Breast epithelium (tissue), 4 donors: ENCODE measurements around the gene ZNF22. TPM values are rescaled to one million over a fixed set of nuclear protein-coding genes. Genes with fewer than 3 reads are reported as not detected.

Source experiments
- DNase-seq, 2 donors: peaks; one replicate each; pipeline ENCODE4 v3.0.0-alpha.2; 2019; ENCODE audit warnings: low spot score in 2 of 2
- H3K27ac ChIP-seq, 2 donors: fragments of 200-600 bp; sonication (generic) in 1 of 2; one replicate each; pipeline ENCODE4 v1.5.1; 2016 to 2019; ENCODE audit warnings: mild to moderate bottlenecking in 1 of 2
- H3K27me3 ChIP-seq, 2 donors: fragments of 200-600 bp; sonication (generic) in 1 of 2; one replicate each; pipeline versions ENCODE4 v1.5.1 to v1.6.0; 2017 to 2019; ENCODE audit warnings: control low read depth in 1 of 2, mild to moderate bottlenecking in 1 of 2
- H3K36me3 ChIP-seq: fragments of 200-600 bp; one replicate; pipeline ENCODE4 v1.5.1; 2019
- H3K4me1 ChIP-seq, 2 donors: fragments of 200-600 bp; sonication (generic); one replicate each; pipeline ENCODE4 v1.5.1; 2016 to 2019; ENCODE audit warnings: control low read depth in 1 of 2
- H3K4me3 ChIP-seq, 3 donors: fragments of 200-600 bp; sonication (generic); 1 replicate in 2 of 3; 2 replicates in 1 of 3; pipeline ENCODE4 v1.5.1; 2016 to 2019; ENCODE audit warnings: mild to moderate bottlenecking in 3 of 3, moderate library complexity in 2 of 3
- H3K9me3 ChIP-seq, 2 donors: fragments of 200-600 bp; sonication (generic) in 1 of 2; one replicate each; pipeline ENCODE4 v1.5.1; 2016 to 2019; ENCODE audit warnings: control low read depth in 1 of 2
- POLR2A ChIP-seq: fragments of 450-650 bp; IDR thresholded peaks from one replicate; pipeline ENCODE4 v1.6.1; 2016; ENCODE audit warnings: antibody characterized with exemption, mild to moderate bottlenecking, moderate library complexity
- POLR2AphosphoS5 ChIP-seq, 3 donors: sonication (generic); formaldehyde crosslinking; IDR thresholded peaks; one replicate each; pipeline ENCODE4 v1.6.1; 2017; ENCODE audit warnings: antibody characterized with exemption in 3 of 3
- intact Hi-C: fragments of 100-400 bp; cut with DNase I; formaldehyde crosslinking; loops from one replicate; pipeline ENCODE4 v1.15.1; 2023; ENCODE audit warnings: low total_unique reads
- total RNA-seq, 3 donors: library from RNA; depleted of rRNA; stranded (reverse); fragments of >200 nt; gene quantifications; one replicate each; pipeline ENCODE4 v1.1.0, GENCODE V29; 2016
- TF ChIP-seq, protein P1 (sequence below), 3 donors: fragments of 450-650 bp; IDR thresholded peaks; one replicate each; pipeline ENCODE4 v1.5.1; 2016 to 2017; ENCODE audit warnings: antibody characterized with exemption in 3 of 3, mild to moderate bottlenecking in 3 of 3, moderate library complexity in 3 of 3

ZNF22 gene
- total RNA-seq, 3 donors from 2014 or later, result 32.0 to 54.1 (median 34.2) TPM

DNA sequence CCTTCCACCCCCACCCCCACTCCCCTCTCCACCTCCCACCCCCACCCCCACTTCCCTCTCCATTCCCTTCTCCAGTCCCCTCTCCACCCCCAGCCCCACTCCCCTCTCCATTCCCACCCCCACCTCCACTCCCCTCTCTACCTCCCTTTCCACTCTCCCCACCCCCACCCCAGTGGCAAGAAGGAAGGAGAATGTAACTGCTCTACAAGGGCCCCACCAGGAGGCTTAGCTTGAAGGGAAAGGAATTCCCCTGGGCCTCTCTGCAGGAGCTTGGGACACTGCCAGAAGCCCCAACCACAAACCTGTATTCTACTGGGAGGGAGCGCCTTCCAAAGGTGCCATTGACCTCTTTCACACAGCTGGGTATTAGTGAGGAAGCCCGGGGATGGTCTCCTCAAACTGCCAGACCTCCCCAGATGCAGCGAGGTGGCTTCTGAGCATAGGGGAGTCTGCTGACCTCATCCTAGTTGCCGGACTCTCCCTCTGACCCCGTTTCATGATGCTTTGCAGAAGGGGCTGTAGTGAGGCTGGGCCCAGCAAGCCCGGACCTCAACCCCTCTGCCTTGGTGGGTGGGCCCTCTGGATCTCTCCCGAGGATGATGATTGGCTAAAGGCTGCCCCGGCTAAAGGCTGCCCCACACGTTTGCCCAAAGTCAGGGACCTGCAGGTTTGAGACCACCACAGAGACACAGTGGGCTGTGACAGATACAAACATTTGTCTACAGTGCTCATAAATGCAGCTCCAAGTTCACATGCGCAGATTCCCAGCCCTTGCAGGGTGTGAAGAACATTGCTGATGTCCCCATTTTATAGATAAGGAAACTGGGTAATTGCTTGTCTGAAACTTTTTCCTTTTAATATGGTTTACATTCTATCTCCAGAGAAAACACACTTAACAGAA, 25.0 kb upstream of the ZNF22 start:
- H3K9me3 ChIP-seq, result no peaks in the 10 kb centered on the region
- TF ChIP-seq, protein P1, sequence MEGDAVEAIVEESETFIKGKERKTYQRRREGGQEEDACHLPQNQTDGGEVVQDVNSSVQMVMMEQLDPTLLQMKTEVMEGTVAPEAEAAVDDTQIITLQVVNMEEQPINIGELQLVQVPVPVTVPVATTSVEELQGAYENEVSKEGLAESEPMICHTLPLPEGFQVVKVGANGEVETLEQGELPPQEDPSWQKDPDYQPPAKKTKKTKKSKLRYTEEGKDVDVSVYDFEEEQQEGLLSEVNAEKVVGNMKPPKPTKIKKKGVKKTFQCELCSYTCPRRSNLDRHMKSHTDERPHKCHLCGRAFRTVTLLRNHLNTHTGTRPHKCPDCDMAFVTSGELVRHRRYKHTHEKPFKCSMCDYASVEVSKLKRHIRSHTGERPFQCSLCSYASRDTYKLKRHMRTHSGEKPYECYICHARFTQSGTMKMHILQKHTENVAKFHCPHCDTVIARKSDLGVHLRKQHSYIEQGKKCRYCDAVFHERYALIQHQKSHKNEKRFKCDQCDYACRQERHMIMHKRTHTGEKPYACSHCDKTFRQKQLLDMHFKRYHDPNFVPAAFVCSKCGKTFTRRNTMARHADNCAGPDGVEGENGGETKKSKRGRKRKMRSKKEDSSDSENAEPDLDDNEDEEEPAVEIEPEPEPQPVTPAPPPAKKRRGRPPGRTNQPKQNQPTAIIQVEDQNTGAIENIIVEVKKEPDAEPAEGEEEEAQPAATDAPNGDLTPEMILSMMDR (IDR thresholded peaks at IDR 0.05), result peak in 1 of 3 donors; percentile 34
- TF ChIP-seq POLR2A, result peak; percentile 82
- peak; percentile 67 to 99 (median 85) for TF ChIP-seq POLR2AphosphoS5 (IDR thresholded peaks at IDR 0.05)
- H3K27ac ChIP-seq, result peak overlapping the region; percentile 95
- DNase-seq, result peak in 1 of 2 donors; percentile 76
- H3K4me3 ChIP-seq, result peak overlapping the region; percentile 69 to 82 (median 74)
- H3K4me1 ChIP-seq, result peaks cover 11 to 25% of the 10 kb centered on the region in 2 donors
- no peaks in the 10 kb centered on the region for H3K36me3 ChIP-seq
- H3K27me3 ChIP-seq, result no peaks in the 10 kb centered on the region
- intact Hi-C loops, result no loop called here

DNA sequence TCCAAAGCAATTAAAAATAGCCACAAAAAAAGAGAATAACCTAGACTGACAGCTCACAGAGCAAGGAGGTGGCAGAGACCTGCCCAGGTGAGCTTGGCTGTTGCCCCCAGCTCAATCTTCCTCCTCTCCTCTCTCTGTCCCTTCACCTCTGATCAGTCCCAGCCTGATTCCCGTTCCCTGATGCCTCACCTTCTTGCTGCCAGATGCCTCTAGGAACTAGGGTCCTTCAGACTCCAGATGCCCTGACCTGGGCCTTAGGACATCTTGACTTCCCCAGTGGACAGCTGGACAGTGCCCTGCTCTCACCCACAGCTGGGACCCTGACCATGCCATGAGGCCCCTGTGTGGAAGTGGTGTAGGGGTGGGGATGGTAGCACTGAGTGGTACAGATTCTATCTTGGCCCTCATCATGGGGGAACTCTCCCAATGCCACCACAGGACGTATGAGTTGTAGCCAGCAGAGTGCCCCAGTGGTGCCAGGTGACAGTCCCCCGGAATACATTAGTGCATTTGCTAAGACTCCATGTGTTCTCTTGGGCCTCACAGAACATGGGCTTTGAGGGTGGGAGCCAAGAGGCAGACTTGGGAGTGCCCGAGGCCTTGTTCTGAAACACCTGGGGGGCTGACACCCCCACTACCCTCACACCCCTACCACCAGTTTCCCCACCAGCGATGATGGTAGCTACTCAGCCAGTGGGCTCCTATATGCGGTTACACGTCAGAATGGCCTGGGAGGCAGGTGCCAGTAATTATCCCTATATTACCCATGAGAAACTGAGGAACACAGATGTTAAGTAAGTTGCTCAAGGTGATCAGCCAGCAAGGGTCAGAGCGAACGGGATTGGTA, 24.1 kb upstream of the ZNF22 start:
- intact Hi-C loops, result no loop called here
- Histone ChIP-seq H3K9me3 (no peaks in the 10 kb centered on the region), H3K4me1 (peaks cover 14 to 30% of the 10 kb centered on the region in 2 donors), H3K36me3 (no peaks in the 10 kb centered on the region), H3K4me3 (peak overlapping the region; percentile 69 to 82 (median 74)), H3K27ac (peak overlapping the region; percentile 95), H3K27me3 (no peaks in the 10 kb centered on the region)
- DNase-seq, result no peak
- TF ChIP-seq, protein P1 (IDR thresholded peaks at IDR 0.05), result no peak
- TF ChIP-seq POLR2A (peak; percentile 72), POLR2AphosphoS5 (IDR thresholded peaks at IDR 0.05) (peak in 1 of 3 donors; percentile 91)

DNA sequence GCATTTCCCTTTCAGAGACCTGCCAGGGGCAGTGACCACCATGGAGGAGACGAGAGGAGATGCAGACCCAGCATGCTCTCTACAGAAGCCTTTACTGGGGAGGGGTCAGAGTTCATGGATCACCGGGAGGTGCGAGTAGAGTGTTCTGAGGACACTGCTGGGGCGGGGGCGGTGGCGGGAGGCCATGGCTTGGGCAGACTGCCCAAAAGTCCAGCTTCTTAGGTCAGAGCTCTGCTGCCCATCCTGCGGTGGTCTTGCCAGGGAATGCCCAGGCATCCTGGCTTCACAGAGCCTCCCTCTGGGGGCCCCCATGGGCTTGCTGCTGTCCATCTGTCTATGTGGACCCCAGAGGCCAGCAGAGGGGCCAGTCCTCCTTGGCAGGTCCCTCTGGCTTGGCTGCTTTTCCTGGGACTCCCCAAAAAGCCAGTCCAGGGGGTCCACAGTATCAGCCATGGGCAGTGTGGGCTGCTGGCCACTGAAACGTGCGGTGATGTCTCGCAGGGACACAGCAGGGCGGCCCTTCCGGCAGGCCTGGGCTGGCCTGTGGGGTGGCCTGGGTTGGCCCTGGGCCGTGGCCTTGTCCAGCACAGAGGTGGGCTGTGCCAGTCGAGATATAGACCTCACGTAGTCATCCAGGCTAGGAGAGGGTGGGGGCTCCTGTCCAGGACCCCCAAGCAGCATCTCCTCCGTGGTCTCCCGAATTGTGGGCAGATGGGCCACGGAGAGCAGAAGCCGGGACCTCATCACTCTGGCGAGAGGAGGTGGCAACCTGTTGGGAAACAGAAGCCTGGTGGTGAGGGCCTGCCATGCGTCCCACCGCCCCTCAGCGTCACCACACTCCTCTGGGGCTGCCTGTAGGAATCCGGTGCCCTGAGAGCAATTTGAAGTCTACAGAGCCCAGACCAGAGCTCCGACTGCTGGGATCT, 23.2 kb upstream of the ZNF22 start:
- TF ChIP-seq POLR2AphosphoS5 (IDR thresholded peaks at IDR 0.05) (peak in 1 of 3 donors; percentile 75), POLR2A (peak; percentile 12)
- TF ChIP-seq, protein P1 (IDR thresholded peaks at IDR 0.05), result no peak

DNA sequence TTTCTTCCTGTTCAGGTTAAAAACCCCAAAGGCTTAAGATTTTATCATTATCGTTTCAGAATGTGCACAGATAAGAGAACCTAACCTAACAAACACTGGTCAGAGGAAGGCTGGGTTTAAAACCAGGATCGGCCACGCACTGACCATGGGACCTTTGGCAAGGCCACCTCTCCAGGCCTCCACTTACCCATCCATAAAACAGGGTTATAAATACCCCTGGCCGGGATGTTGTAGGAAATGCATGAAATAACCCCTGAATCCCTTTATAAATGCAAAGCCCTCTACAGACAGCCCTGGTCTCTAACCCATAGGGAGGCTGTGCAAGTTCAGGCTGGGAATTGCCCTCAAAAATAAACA, 22.5 kb upstream of the ZNF22 start:
- TF ChIP-seq POLR2AphosphoS5 (IDR thresholded peaks at IDR 0.05) (no peak), POLR2A (no peak)
- TF ChIP-seq, protein P1 (IDR thresholded peaks at IDR 0.05), result no peak
- H3K36me3 ChIP-seq, result no peaks in the 10 kb centered on the region
- peaks cover 16 to 30% of the 10 kb centered on the region in 2 donors for H3K4me1 ChIP-seq
- DNase-seq, result no peak
- intact Hi-C loops, result no loop called here
- H3K9me3 ChIP-seq, result no peaks in the 10 kb centered on the region
- peak overlapping the region; percentile 95 for H3K27ac ChIP-seq
- peak overlapping the region; percentile 69 to 82 (median 74) for H3K4me3 ChIP-seq
- no peaks in the 10 kb centered on the region for H3K27me3 ChIP-seq

More for the DNA sequence above, 23.2 kb upstream of the ZNF22 start:
- no peaks in the 10 kb centered on the region for H3K9me3 ChIP-seq
- DNase-seq, result no peak
- H3K4me3 ChIP-seq, result peak overlapping the region; percentile 69 to 82 (median 74)
- H3K27ac ChIP-seq, result peak overlapping the region; percentile 95
- no peaks in the 10 kb centered on the region for H3K27me3 ChIP-seq
- peaks cover 16 to 30% of the 10 kb centered on the region in 2 donors for H3K4me1 ChIP-seq
- intact Hi-C loops, result no loop called here
- H3K36me3 ChIP-seq, result no peaks in the 10 kb centered on the region
